Heart left ventricle (tissue), 13 donors: Measurements from ENCODE around the gene WDR7.

Source experiments
- CTCF ChIP-seq, 12 donors: fragments of 200-600 bp; sonication (generic) in 4 of 12; IDR thresholded peaks; one replicate each; pipeline versions ENCODE4 v1.5.0 to v1.8.0; 2018 to 2022; ENCODE audit warnings: antibody characterized with exemption in 12 of 12, mild to moderate bottlenecking in 5 of 12
- POLR2A ChIP-seq, 2 donors: fragments of 450-650 bp; IDR thresholded peaks; one replicate each; pipeline ENCODE4 v1.6.1; 2017; ENCODE audit warnings: antibody characterized with exemption in 2 of 2, mild to moderate bottlenecking in 2 of 2, moderate library complexity in 2 of 2
- donor health status: ischemic (EF 13 %, LVEDD 7.1; RV severe dilation, severe dysfunction).
- donor health status: DM: no; HTN: yes; CAD: no.
- donor health status: DM: no; HTN: no; CAD: no.
- donor health status: ischemic (EF 25% LVEDD 6.9; RV normal size, moderate dysfunction).
- donor health status: ischemic (EF 25% LVEDD 5.7; RV mildly dilated, moderate dysfunction).
- donor health status: ischemic (EF 35%, LVEDD 5.7; RV mildly dilated, moderate dysfunction).
- donor health status: nonischemic (EF 11% LVEDD 7.7; RV severe dilation, severe dysfunction).
- donor health status: DM: yes; HTN: yes; CAD: no.
- donor health status: PGD.
- donor health status: ischemic (EF 29% LVEDD 5.4; RV normal size, mild dysfunction).
- donor health status: nonischemic (EF 23%, LVEDD 6.1; RV moderate dilation, normal function).

- no peak for TF ChIP-seq CTCF (IDR thresholded peaks at IDR 0.05)
- no peak for TF ChIP-seq POLR2A (IDR thresholded peaks at IDR 0.05)
Observed at GRCh38 chr18:57052759-57053158, 401.6 kb downstream of the WDR7 start.
